ENCODE measurements around the gene WDFY2. TPM values are rescaled to one million over a fixed set of nuclear protein-coding genes. Genes with fewer than 3 reads are reported as not detected.

The WDFY2 gene
- total and polyA plus RNA-seq, 2 of the 13 experiments (the other 11 are each of a cell fraction or from before 2014, with no cell fraction given), result 22.6 to 27.0 TPM

- TF ChIP-seq NFAT5 (CRISPR knock-in tag; IDR thresholded peaks at IDR 0.05), result no peak
- no peak for TF ChIP-seq ZNF101 (CRISPR knock-in tag; IDR thresholded peaks at IDR 0.05; ENCODE audit: borderline replicate concordance, low read depth)
- no peak for TF ChIP-seq ZNF619 (CRISPR knock-in tag; IDR thresholded peaks at IDR 0.05)
- no peak for TF ChIP-seq ZNF629 (CRISPR knock-in tag; conservative IDR thresholded peaks at IDR 0.05)
- peak; percentile 87 for TF ChIP-seq TEF (CRISPR knock-in tag; IDR thresholded peaks at IDR 0.05)
- no peak for TF ChIP-seq NBN (conservative IDR thresholded peaks at IDR 0.05)
- no peak for TF ChIP-seq HNRNPL (IDR thresholded peaks at IDR 0.05; ENCODE audit: low read depth, low read length)
- TF ChIP-seq ZNF446 (CRISPR knock-in tag; IDR thresholded peaks at IDR 0.05), result peak; percentile 82; the same call in 1 of the 2 replicates
- TF ChIP-seq, protein P1, sequence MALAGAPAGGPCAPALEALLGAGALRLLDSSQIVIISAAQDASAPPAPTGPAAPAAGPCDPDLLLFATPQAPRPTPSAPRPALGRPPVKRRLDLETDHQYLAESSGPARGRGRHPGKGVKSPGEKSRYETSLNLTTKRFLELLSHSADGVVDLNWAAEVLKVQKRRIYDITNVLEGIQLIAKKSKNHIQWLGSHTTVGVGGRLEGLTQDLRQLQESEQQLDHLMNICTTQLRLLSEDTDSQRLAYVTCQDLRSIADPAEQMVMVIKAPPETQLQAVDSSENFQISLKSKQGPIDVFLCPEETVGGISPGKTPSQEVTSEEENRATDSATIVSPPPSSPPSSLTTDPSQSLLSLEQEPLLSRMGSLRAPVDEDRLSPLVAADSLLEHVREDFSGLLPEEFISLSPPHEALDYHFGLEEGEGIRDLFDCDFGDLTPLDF (CRISPR knock-in tag; IDR thresholded peaks at IDR 0.05), result peak; percentile 62
- TF ChIP-seq, protein P2, sequence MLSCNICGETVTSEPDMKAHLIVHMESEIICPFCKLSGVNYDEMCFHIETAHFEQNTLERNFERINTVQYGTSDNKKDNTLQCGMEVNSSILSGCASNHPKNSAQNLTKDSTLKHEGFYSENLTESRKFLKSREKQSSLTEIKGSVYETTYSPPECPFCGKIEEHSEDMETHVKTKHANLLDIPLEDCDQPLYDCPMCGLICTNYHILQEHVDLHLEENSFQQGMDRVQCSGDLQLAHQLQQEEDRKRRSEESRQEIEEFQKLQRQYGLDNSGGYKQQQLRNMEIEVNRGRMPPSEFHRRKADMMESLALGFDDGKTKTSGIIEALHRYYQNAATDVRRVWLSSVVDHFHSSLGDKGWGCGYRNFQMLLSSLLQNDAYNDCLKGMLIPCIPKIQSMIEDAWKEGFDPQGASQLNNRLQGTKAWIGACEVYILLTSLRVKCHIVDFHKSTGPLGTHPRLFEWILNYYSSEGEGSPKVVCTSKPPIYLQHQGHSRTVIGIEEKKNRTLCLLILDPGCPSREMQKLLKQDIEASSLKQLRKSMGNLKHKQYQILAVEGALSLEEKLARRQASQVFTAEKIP (CRISPR knock-in tag; IDR thresholded peaks at IDR 0.05; ENCODE audit: borderline replicate concordance), result no peak
- TF ChIP-seq, protein P3, sequence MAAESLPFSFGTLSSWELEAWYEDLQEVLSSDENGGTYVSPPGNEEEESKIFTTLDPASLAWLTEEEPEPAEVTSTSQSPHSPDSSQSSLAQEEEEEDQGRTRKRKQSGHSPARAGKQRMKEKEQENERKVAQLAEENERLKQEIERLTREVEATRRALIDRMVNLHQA (CRISPR knock-in tag; IDR thresholded peaks at IDR 0.05), result no peak
- TF ChIP-seq KMT2A (CRISPR knock-in tag; IDR thresholded peaks at IDR 0.05), result no peak
- TF ChIP-seq SKIL (CRISPR knock-in tag; IDR thresholded peaks at IDR 0.05; ENCODE audit: borderline replicate concordance), result peak; percentile 29; the same call in 1 of the 2 replicates
- TF ChIP-seq SRSF9 (IDR thresholded peaks at IDR 0.05; ENCODE audit: borderline replicate concordance, insufficient read depth, low read depth, low read length, poor library complexity, severe bottlenecking), result no peak
- TF ChIP-seq, protein P4, sequence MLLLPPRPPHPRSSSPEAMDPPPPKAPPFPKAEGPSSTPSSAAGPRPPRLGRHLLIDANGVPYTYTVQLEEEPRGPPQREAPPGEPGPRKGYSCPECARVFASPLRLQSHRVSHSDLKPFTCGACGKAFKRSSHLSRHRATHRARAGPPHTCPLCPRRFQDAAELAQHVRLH (CRISPR knock-in tag; IDR thresholded peaks at IDR 0.05; ENCODE audit: borderline replicate concordance, low read depth), result no peak; the same call in 1 of the 2 replicates
- no peak for TF ChIP-seq TBL1XR1 (IDR thresholded peaks at IDR 0.05; ENCODE audit: borderline replicate concordance, low read length, partially characterized antibody)
These were observed 219.4 kb downstream of the WDFY2 start, which contains the start of gene DHRS12 (continued) for GRCh38 chr13:51803422-51804294.

Measured in HepG2 (cell line).